Caki2 (cell line): ENCODE results near the gene ZRANB3. TPM values are rescaled to one million over a fixed set of nuclear protein-coding genes. Genes with fewer than 3 reads are reported as not detected.
"Not testable (repeated sequence)": the region's sequence is repeated elsewhere in the genome, so short reads cannot be mapped to it uniquely, and the experiment has no call there.

Experiments used
- DNase-seq: peaks from one replicate; pipeline ENCODE4 v3.0.0-alpha.2; 2015; ENCODE audit warnings: low read depth
- in situ Hi-C: cut with HindIII; loops from 2 replicates; pipeline ENCODE4 v1.10.0; 2016; ENCODE audit warnings: low sequenced_read_pairs, low pct_unique_long_range_greater_than_20kb, mixed read lengths
- total RNA-seq: library from RNA; depleted of rRNA; stranded (reverse); fragments of >200 nt; shearing (Covaris generic); gene quantifications from 2 replicates; pipeline ENCODE4 v1.2.3, GENCODE V29; 2014; ENCODE audit warnings: low replicate concordance

Gene ZRANB3
- total RNA-seq, 1 experiment from 2014 or later = 6.1 TPM

GRCh38 chr2:135121658-135122039 is 409.4 kb downstream of the ZRANB3 start:
- DNase-seq, in situ Hi-C loops: not testable (repeated sequence)

GRCh38 chr2:135121016-135121657 is 409.9 kb downstream of the ZRANB3 start:
- DNase-seq = no peak
- in situ Hi-C loops = no loop called here

GRCh38 chr2:135119582-135119981 is 411.4 kb downstream of the ZRANB3 start:
- in situ Hi-C loops = no loop called here

GRCh38 chr2:135113322-135113721 is 417.7 kb downstream of the ZRANB3 start:
- DNase-seq = no peak
- in situ Hi-C loops = no loop called here

More at GRCh38 chr2:135119582-135119981, 411.4 kb downstream of the ZRANB3 start:
- DNase-seq = no peak

GRCh38 chr2:135105513-135106316 is 425.3 kb downstream of the ZRANB3 start:
- DNase-seq, in situ Hi-C loops: not testable (repeated sequence)

- no peak for DNase-seq
- in situ Hi-C loops = no loop called here
Observed at GRCh38 chr2:135103843-135104242, 427.2 kb downstream of the ZRANB3 start.

GRCh38 chr2:135099802-135100483 is 431.1 kb downstream of the ZRANB3 start:
- DNase-seq = no peak
- in situ Hi-C loops = no loop called here

- no peak for DNase-seq
Observed at GRCh38 chr2:135097532-135098231, 433.3 kb downstream of the ZRANB3 start.

GRCh38 chr2:135096665-135097446 is 434.2 kb downstream of the ZRANB3 start:
- in situ Hi-C loops = no loop called here
- no peak for DNase-seq

More at GRCh38 chr2:135097532-135098231, 433.3 kb downstream of the ZRANB3 start:
- in situ Hi-C loops = no loop called here

GRCh38 chr2:135095591-135095990 is 435.4 kb downstream of the ZRANB3 start:
- in situ Hi-C loops = no loop called here
- DNase-seq = no peak

GRCh38 chr2:135094508-135094907 is 436.5 kb downstream of the ZRANB3 start:
- in situ Hi-C loops = no loop called here
- no peak for DNase-seq

GRCh38 chr2:135093670-135094330 is 437.2 kb downstream of the ZRANB3 start:
- in situ Hi-C loops = no loop called here
- no peak for DNase-seq

GRCh38 chr2:135093193-135093592 is 437.8 kb downstream of the ZRANB3 start:
- in situ Hi-C loops = no loop called here
- no peak for DNase-seq

GRCh38 chr2:135091681-135092080 is 439.3 kb downstream of the ZRANB3 start:
- in situ Hi-C loops = no loop called here
- DNase-seq = no peak

- DNase-seq, in situ Hi-C loops: not testable (repeated sequence)
Observed at GRCh38 chr2:135089597-135089996, 441.4 kb downstream of the ZRANB3 start.
